Gastrocnemius medialis (tissue), 4 donors: ENCODE measurements around the gene KAT8.

ENCODE experiments used
- CTCF ChIP-seq, 5 experiments: fragments of 450-650 bp in 3 of 5; fragments of 200-600 bp in 2 of 5; sonication (generic) in 2 of 5; IDR thresholded peaks in 4 of 5; conservative IDR thresholded peaks in 1 of 5; 1 replicate in 4 of 5; 2 replicates in 1 of 5; pipeline ENCODE4 v1.5.1; 2016 to 2019; ENCODE audit warnings: antibody characterized with exemption in 5 of 5, mild to moderate bottlenecking in 3 of 5, moderate library complexity in 3 of 5
- POLR2A ChIP-seq, 2 donors: fragments of 450-650 bp; IDR thresholded peaks; one replicate each; pipeline ENCODE4 v1.6.1; 2017; ENCODE audit warnings: antibody characterized with exemption in 2 of 2, mild to moderate bottlenecking in 2 of 2, moderate library complexity in 2 of 2

DNA sequence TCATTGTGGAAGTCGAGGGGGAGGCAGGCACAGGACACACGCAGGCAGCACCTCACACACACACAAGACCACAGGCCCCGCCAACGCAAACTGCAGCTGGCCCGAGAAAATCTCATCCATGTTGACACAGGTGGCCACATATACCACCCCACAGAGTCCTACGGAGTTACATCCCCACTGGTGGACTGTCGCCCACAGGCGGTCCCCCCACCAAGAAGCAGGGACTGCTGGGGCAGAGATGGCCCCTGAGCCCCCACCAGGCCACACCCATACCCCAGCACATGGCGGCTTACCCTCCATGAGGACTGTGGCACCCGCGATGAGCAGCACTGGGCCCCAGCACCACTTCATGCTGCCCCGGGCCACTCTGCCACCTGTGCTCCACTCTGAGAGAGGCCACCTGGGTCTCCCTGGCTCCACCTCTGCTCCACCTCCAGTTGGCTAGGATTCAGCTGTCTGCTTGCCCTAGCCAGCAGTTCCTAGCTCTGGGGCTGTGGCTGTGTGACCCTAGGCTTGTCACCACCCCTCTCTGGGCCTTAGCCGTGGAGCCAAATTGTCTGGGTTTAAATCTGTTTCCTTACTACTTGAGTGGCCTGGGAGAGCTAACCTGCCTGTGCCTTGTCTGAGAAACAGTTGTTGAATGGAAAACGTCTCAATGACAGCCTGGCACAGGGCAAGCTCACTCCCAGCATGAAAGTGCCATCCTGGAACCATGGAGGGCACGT is 28.8 kb upstream of the KAT8 start, which contains the start of gene PRSS53:
- TF ChIP-seq POLR2A (IDR thresholded peaks at IDR 0.05) (no peak), CTCF (IDR thresholded peaks at IDR 0.05 in 4 of 5, conservative IDR thresholded peaks at IDR 0.05 in 1 of 5) (no peak)
